Neural cell (in vitro differentiated cells): ENCODE data around the gene CARS2.

Experiments used
- EP300 ChIP-seq: fragments of 450-650 bp; conservative IDR thresholded peaks from 2 replicates; pipeline ENCODE4 v1.6.1; 2014; ENCODE audit warnings: antibody characterized with exemption, mild to moderate bottlenecking, moderate library complexity; ENCODE audit not compliant: poor library complexity, severe bottlenecking
- EZH2 ChIP-seq: fragments of 200-600, 300-800 bp; shearing (Covaris generic), sonication (generic); IDR thresholded peaks from 2 replicates; pipeline ENCODE4 v1.6.1; 2014; ENCODE audit warnings: antibody characterized with exemption, low read length, borderline replicate concordance, mild to moderate bottlenecking; ENCODE audit not compliant: insufficient read depth, poor library complexity, severe bottlenecking
- MXI1 ChIP-seq: fragments of 450-650 bp; conservative IDR thresholded peaks from 2 replicates; pipeline ENCODE4 v1.6.1; 2014; ENCODE audit warnings: antibody characterized with exemption, mild to moderate bottlenecking; ENCODE audit not compliant: poor library complexity, severe bottlenecking
- POLR2AphosphoS5 ChIP-seq: IDR thresholded peaks from 2 replicates; pipeline ENCODE4 v1.6.1; 2012
- RAD21 ChIP-seq: fragments of 450-650 bp; conservative IDR thresholded peaks from 2 replicates; pipeline ENCODE4 v1.6.1; 2014; ENCODE audit warnings: antibody characterized with exemption, mild to moderate bottlenecking, moderate library complexity
- TF ChIP-seq, protein P1 (sequence below): fragments of 450-650 bp; IDR thresholded peaks from 2 replicates; pipeline ENCODE4 v1.5.1; 2014; ENCODE audit warnings: antibody characterized with exemption, mild to moderate bottlenecking, moderate library complexity; ENCODE audit not compliant: poor library complexity, severe bottlenecking

DNA sequence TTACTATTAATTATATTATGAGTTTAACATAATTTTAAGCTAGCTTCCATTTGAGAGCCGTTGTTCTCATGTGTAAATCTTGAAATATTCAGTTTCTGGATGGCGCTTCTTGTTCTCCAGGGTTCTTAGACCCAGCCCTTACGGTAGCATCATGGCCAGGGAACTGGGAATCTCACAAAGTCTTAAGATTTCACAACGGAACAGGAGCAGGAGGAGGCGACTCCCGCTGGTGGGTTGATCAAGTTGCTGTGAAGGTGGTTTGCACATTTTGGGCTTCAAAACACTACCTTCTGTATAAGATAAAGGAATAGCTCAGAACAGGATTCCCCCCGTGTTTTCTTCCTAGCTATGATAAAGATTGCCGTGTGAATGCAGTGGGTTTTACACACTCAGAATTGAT, 87.7 kb downstream of the CARS2 start:
- TF ChIP-seq EP300, result no peak
- TF ChIP-seq, protein P1, sequence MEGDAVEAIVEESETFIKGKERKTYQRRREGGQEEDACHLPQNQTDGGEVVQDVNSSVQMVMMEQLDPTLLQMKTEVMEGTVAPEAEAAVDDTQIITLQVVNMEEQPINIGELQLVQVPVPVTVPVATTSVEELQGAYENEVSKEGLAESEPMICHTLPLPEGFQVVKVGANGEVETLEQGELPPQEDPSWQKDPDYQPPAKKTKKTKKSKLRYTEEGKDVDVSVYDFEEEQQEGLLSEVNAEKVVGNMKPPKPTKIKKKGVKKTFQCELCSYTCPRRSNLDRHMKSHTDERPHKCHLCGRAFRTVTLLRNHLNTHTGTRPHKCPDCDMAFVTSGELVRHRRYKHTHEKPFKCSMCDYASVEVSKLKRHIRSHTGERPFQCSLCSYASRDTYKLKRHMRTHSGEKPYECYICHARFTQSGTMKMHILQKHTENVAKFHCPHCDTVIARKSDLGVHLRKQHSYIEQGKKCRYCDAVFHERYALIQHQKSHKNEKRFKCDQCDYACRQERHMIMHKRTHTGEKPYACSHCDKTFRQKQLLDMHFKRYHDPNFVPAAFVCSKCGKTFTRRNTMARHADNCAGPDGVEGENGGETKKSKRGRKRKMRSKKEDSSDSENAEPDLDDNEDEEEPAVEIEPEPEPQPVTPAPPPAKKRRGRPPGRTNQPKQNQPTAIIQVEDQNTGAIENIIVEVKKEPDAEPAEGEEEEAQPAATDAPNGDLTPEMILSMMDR, result no peak
- no peak for TF ChIP-seq POLR2AphosphoS5
- TF ChIP-seq EZH2, result no peak
- TF ChIP-seq MXI1, result no peak
- no peak for TF ChIP-seq RAD21
